22Rv1 (cell line): ENCODE results near the gene GIT2.
"Not testable (repeated sequence)": the region's sequence is repeated elsewhere in the genome, so short reads cannot be mapped to it uniquely, and the experiment has no call there.

ENCODE experiments used
- H3K27ac ChIP-seq: fragments of 450-650 bp; 2 replicates; pipeline ENCODE4 v1.5.1; 2017
- CTCF ChIP-seq: fragments of 450-650 bp; IDR thresholded peaks from 2 replicates; pipeline ENCODE4 v1.5.1; 2017; ENCODE audit warnings: mild to moderate bottlenecking
- ZFX ChIP-seq: fragments of 450-650 bp; IDR thresholded peaks from 2 replicates; pipeline ENCODE4 v1.6.1; 2017; ENCODE audit warnings: antibody characterized with exemption, borderline replicate concordance

Gene GIT2

GRCh38 chr12:109937371-109937770 lies 58.8 kb downstream of the GIT2 start:
- no peak for TF ChIP-seq CTCF
- no peak for TF ChIP-seq ZFX
- no peak overlapping the region for H3K27ac ChIP-seq

- H3K27ac ChIP-seq: no peak overlapping the region
- TF ChIP-seq CTCF (peak; percentile 41), ZFX (no peak)
Observed at GRCh38 chr12:109934026-109934425, 62.1 kb downstream of the GIT2 start.

- TF ChIP-seq ZFX: no peak
- TF ChIP-seq CTCF: no peak
Observed at GRCh38 chr12:109932878-109933503, 63.2 kb downstream of the GIT2 start.

GRCh38 chr12:109931143-109931542 lies 65.0 kb downstream of the GIT2 start:
- H3K27ac ChIP-seq: no peak overlapping the region
- TF ChIP-seq ZFX (no peak), CTCF (no peak)

More at GRCh38 chr12:109932878-109933503, 63.2 kb downstream of the GIT2 start:
- no peak overlapping the region for H3K27ac ChIP-seq

GRCh38 chr12:109930028-109930800 lies 66.0 kb downstream of the GIT2 start:
- no peak overlapping the region for H3K27ac ChIP-seq
- TF ChIP-seq CTCF (no peak), ZFX (no peak)

GRCh38 chr12:109929326-109929725 lies 66.8 kb downstream of the GIT2 start:
- not testable (repeated sequence) for H3K27ac ChIP-seq

GRCh38 chr12:109928058-109928656 lies 68.0 kb downstream of the GIT2 start:
- TF ChIP-seq CTCF (no peak), ZFX (no peak)
- H3K27ac ChIP-seq: no peak overlapping the region
